GM21515 (cell line): ENCODE data around the gene BCL2A1.
A peak's percentile ranks its signal among the peaks of the same experiment; 100 is the strongest.
"Not testable (repeated sequence)": the region's sequence is repeated elsewhere in the genome, so short reads cannot be mapped to it uniquely, and the experiment has no call there.

Experiments used
- ATAC-seq: cut with Tn5 transposase; IDR thresholded peaks from one replicate; pipeline ENCODE4 v1.9.1; 2021; ENCODE audit not compliant: unreplicated experiment

BCL2A1 gene

DNA sequence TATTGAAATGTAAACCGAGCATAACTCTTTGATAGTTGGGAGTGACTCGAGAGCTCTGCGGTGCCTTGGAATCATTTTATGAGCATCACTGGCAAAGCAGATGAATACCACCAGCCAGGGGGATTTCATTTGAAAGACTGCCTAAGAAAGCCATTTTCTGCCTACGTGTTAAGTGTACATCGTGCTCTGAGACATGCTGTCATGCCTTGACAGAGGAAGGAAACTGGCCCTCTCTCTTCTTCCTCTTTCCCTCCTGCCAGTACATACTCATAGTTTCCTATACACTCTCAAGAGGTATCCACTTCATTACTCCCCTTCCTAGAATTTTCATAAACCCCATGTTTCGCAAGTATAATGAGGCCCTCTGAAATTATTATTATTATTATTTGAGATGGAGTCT, 8.8 kb downstream of the BCL2A1 start:
- ATAC-seq, result no peak

DNA sequence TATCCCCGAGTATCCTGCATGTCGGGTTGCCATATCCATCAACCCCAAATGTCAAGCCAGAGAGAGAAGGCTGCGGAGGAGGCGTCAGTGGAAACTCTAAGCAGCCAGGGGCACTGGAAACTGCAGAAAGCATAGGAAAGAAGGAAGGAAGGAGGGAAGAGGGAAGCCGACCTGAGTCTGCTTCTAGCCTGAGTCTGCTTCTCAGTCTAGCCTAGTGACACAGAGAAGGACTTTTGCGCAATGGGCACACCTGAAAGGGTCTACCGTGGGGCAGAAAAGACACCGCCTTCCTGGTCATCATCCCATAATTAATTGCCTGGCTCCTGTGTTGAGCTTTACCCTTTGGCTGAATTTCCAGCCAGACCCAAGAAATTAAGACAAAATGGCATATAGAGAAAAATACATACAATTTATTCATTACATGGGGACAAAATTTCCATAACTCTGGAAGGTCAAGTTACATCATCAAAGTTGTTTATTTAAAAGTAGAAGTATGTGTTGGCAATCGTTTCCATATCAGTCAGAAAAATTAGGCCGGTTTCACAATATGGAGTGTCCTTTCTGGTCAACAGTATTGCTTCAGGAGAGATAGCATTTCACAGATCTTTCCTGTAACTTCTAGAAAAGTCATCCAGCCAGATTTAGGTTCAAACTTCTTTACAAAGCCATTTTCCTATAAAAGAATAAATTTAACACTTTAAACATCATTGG, 10.3 kb downstream of the BCL2A1 start:
- no peak for ATAC-seq

DNA sequence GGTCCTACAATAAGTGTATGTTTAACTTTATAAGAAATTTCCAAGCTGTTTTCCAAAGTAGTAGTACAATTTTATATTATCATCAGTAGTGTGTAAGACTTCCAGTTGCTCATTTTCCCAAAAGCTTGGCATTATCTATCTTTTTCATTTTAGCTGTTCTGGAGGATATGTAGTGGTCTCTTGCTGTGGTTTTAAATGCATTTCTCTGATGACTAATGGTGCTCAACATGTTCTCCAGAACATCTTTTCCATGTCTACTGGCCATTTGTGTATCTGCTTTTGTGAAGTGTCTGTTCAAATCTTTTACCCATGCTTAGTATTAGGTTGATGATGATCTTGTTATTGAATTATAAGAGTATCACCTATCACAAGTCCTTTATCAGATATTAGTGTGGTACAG, 13.3 kb downstream of the BCL2A1 start:
- no peak for ATAC-seq

DNA sequence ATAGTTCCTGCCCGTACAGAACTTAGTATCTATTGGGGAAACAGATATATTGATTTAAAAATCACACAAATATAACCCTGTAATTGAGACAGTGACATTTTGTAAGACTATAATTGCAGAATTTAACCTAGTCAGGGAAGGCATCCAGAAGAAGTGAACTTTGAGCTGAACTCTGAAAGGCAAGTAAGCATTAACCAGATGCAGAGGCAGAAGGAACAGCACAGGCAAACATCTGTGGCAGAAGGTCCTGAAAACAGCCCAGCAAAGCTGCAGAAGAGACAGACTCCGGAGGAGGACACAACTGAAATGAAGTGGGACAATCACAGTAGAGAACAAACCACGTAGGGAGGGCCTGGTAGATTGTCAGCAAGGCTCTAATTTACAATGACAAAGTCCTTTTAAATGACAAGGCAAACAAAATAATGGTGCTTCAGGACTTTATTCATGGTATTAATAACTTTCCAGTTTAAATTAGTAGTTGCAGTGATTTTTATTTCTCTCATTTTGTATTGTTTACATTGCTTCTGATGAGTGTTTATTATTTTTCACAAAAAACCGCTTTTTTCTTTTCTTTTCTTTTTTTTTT, 14.5 kb downstream of the BCL2A1 start:
- no peak for ATAC-seq

DNA sequence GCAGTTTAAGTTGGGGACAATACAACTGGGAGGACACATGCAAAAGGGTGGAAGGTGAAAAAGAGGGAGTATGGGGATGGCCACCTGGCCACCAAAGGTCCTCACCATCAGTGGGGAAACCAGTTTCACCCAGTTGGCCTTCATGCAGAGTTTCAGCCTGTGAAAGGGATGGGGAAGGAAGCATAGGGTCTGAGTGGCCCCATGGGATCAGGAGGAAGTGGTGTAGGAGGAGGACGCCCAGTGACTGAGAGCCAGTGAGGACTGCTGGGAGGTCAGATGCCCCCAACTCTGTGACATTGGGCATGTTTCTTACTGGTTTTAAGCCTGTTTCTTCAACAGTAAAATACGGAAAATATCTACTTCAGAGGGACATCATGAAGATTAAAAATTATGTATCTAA, 16.3 kb downstream of the BCL2A1 start:
- no peak for ATAC-seq

DNA sequence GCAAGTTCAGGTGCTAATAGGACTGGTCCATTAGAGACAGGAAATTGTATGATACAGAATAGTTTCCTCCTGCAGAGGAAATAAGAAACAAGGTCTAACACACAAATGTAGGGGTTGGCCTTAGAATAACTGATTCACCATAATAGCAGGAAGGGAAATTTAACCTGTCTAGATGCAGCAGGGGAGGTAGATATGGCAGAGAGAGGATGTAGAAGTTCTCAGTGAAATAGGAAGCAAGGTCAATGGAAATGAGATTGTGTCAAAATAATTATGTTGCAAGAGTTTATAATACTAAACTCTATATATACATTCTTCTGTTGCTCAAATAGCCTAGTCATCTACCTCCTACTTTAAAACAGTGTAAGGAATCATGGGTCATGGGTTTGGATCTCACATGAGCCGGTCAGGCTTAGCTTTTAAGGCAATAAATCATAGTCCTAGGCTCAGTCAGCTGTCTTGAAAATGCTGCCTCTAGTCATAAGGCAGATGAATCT, 17.0 kb downstream of the BCL2A1 start:
- no peak for ATAC-seq

DNA sequence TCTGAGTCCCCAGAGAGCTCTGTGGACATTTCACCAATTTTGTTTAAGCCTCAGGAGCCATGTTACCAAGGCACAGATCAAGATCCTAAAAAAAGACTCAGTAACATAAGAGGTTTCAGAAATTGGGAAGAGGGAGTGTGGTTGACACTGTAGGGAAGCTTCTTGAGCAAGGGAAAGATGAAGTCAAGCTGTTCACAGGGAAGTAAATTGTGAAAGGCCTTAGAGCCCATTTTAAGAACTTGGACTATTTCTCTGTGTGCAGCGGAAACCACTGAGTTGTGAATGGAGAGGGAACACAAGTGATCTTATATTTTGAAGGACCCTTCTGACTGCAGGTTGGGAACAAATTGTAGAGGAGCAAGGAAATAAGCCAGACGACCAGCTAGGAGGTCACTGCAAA, 18.7 kb downstream of the BCL2A1 start:
- no peak for ATAC-seq

DNA sequence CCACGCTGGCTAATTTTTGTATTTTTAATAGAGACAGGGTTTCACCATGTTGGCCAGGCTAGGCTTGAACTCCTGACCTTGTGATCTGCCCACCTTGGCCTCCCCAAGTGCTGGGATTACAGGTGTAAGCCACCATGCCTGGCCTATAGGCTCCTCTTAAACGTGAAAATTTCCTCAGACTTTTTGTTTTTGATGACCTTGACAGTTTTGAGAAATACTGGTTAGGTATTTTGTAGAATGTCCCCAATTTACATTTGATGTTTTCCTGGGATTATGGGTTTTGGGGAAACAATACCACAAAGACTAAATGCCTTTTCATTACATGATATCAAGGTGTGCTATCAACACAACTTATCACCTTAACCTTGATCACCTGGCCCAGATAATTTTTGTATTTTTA, 20.7 kb downstream of the BCL2A1 start:
- ATAC-seq, result no peak

DNA sequence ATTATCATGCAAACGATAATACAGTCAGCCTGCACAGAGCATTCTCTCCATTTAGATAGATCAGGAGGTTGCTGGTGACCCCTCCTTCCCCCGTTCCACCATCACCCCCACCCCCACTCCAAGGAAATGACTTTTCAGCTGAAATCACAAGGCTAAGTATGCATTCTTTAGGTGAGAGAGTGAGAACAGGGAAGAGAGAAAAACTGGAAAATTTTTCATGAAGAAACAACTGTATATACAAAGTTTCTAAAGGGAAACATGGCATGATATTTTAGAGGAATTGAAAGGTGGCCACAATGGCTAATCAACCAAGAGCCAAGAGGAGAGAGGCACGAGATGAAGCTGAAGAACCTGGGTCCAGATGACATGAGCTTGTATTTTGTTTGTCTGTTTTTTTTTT, 22.2 kb downstream of the BCL2A1 start:
- no peak for ATAC-seq

DNA sequence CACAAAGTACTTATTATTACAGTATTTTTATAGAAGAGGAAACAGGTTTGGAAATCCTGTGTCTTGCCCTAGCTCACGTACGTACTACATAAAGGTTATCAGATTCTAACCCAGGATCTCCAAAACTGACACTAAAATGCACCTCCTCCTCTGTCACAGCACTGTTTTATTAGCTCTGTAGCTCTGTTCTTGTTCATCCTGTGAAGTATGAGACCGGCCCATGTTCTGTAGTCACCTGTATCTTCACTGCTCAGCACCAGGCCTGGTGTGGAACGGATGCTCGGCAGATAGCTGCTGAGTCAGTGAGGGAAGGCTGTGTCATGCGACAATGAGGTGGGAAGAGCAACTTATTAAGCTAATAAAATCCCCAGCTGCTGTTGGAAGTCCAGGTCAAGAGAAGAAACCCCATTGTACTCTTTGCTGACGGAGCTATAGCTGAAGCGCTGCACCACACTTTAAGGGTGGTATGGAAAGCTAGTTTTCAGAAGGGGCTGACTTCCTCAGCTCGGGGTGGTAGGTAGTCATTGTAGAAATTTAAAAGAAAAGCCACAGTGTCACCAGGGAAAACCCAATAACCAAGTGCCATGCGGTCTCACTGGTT, 22.8 kb downstream of the BCL2A1 start:
- ATAC-seq, result peak; percentile 60

DNA sequence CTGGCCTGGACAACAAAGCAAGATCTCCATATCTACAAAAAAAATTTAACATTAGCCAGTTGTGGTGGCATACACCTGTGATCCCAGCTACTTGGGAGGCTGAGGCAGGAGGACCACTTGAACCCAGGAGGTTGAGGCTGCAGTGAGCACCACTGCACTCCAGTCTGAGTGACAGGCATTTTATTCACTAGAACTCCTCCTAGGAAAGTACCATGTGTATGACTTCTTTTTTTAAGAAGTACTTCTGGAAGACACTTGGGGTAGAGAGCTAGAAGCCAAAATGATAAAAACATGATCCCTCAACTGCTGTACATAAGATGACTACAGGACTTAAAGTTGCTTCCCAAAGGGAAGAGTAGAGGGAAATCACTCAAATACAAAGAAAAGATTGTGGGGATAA, 24.0 kb downstream of the BCL2A1 start:
- ATAC-seq, result no peak

DNA sequence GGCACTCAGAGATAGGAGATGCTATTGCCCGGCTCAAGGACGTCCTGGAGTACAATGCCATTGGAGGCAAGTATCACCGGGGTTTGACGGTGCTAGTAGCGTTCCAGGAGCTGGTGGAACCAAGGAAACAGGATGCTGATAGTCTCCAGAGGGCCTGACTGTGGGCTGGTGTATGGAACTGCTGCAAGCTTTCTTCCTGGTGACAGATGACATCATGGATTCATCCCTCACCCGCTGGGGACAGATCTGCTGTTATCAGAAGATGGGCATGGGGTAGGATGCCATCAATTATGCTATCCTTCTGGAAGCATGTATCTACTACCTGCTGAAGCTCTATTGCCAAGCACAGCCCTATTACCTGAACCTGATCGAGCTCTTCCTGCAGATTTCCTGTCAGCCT, 26.4 kb downstream of the BCL2A1 start:
- ATAC-seq, result no peak

DNA sequence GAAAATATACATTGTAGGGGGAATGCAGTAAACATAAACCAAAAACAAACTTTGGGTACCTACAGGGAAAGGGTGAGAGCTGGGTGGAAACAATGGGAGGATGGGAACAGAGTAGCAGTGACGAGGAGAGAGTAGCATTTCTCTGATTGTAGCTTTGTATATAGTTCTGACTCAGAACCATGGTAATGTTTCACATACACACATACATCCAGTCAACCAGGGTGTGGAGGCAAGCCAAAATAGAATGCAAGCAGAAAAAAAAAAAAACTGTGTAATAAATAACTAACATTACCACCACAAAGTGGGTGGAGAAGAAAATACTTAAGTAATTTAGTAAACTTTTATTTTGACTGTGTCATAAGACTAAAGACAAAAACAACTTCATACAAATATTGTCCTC, 27.2 kb downstream of the BCL2A1 start:
- peak; percentile 72 for ATAC-seq

DNA sequence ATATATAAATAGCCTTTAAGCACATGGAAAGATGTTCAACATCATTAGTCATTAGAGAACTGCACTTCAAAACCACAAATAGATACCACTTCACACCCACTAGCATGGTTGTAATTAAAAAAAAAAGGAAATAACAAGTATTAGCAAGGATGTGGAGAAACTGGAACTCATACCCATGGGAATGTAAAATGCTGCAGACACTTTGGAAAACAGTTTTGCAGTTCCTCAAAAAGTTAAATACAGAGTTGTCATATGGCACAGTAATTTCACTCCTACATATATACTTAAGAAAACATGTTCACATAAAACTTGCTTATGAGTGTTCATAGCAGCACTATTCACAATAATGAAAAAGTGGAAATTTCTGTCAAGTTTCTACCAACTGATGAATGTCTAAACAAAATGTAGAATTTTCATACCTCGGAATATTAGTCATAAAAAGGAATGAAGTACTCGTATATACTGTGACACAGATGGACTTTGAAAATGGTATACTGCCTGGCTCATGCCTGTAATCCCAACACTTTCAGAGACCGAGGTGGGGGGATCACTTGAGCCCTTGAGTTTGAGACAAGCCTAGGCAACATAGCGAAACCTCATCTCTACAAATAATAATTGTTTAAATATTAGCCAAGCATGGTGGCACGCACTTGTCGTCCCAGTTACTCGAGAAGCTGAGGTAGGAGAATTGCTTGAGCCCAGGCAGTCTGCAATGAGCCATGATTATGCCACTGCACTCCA, 28.1 kb downstream of the BCL2A1 start:
- ATAC-seq, result no peak

DNA sequence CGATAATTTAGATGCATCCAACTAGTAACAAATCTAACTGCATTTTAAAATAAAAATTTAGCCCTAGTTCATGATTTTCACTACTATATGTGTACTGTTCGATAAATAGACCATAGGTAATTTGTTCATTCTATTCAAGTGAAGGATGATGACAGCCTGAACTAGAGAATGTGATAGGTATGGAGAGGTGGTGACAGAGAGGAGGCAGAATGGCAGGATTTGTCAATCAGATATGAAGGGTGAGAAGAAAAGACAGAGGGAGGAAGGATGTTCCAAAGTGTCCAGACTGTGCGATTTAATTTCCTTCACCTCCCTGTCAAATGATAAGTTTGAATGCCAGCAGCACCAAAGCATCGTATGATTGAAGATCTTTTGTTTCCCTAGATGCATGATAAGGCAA, 31.6 kb downstream of the BCL2A1 start:
- ATAC-seq, result no peak

DNA sequence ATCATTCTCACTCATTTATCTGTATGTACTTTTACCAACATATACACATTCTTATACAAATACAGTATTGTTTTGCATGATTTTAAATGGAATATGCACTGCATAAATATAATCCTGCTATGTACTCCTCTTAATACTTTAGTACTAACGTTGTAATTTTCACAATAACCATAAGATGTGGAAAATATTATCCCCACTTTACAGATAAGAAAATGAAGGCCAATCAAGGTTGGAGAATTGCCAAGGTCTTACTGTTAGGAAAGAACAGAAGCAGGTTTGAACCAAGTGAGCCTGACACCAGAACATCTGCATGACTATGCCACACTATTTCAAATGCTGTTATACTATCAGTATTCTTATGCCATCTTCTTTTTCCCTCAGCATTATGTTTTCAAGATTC, 32.9 kb downstream of the BCL2A1 start:
- ATAC-seq, result no peak

DNA sequence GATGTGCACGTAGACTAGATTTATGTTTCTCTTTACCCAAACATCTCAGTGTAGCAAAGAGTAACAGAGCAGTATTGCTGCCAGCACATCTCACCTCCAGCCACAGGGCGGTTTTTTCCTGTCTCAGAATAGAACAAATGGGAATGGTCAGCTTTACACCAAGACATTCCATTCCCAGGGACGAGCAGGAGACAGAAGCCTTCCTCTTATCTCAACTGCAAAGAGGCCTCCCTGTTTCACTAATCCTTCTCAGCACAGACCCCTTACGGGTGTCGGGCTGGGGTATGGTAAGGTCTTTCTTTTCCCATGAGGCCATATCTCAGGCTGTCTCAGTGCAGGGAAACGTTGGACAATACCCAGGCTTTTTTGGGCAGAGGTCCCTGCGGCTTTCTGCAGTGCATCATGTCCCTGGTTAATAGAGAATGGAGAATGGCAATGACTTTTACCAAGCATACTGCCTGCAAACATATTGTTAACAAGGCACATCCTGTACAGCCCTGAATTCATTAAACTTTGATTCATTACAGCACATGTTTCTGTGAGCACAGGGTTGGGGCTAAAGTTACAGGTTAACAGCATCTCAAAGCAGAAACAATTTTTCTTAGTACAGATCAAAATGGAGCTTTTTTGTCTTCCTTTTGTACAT, 35.3 kb downstream of the BCL2A1 start:
- not testable (repeated sequence) for ATAC-seq

DNA sequence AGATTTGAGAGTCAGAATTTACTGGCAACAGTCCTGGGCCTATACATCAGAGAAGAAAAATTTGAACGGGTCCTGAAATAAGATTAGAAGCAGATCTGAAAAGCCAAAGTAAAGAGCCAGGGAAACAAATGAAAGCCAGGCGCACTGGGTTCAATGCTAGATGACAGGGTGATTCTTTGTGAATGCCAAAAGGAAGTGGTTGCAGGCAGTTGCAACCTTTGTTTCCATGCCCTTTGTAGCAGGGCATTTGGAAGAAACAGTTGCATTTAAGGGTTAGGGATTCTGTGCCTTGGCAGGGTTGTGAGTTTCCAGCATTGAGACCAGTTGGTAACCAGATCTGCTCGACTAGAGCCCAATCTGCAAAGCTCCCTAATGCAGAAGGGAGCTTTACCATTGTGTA, 37.8 kb downstream of the BCL2A1 start:
- no peak for ATAC-seq

DNA sequence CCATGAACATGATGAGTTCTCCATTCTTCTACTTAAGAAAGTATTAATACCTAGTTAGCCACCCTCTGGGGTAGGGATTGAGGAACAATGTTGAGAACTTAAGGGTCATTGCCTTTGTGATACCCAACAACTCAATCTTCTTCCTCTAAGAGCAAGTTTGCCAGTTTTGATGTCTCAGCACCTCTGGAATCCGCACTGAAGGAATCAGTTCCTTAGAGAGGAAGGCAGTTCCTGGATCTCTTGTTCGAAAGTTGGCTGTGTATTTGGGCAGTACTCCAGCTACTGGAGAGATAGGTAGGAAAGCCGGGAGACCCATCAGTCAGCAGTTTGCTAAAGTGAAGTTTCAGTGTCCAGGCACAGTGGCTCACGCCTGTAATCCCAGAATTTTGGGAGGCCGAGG, 38.5 kb downstream of the BCL2A1 start:
- no peak for ATAC-seq

DNA sequence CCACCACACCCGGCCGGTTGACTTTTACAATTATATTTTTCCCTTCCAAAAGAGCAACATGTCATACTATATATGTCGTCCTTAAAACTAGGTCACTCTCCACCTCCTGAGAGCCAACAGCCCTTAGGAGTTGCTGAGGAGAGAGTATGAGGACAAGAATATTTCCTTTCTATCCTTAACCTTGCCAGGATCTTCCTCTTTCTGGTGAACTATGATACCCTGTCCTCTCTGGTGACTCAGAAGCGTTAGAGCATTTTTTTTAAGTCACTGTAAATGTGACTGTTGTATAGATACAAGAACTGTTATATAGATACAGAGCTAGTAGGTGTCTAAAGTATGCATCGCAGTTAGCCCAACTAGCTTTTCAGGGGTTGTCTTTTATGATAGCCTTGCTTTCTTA, 40.5 kb downstream of the BCL2A1 start:
- no peak for ATAC-seq

DNA sequence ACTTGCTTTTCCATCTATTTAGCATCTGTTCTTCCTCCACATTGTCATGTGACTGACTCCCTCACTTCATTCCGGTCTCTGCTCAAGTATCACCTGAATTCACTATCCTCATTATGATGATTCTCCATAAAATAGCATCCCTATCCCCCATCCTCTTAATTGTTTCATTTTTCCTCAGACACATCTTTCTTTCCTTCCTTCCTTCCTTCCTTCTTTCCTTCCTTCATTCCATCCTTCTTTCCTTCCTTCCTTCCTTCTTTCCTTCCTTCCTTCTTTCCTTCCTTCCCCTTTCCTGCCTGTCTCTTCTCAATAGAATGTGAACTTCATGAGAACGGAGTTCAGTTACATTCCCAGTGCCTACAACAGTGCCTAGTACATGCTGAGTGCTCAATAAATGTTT, 41.6 kb downstream of the BCL2A1 start:
- ATAC-seq, result no peak
